Psoas muscle (tissue), 8 donors: ENCODE measurements around the gene NCBP2L. TPM values are rescaled to one million over a fixed set of nuclear protein-coding genes. Genes with fewer than 3 reads are reported as not detected.

Source experiments
- ATAC-seq, 4 donors: fragments of 200-7000 bp; cut with Tn5 transposase; one replicate each; pipeline ENCODE4 v1.9.1; 2020; ENCODE audit warnings: moderate library complexity in 3 of 4, mild to moderate bottlenecking in 2 of 4
- DNase-seq, 2 donors: peaks; one replicate each; pipeline ENCODE4 v3.0.0-alpha.2; 2020
- H3K27ac ChIP-seq: fragments of 200-600 bp; one replicate; pipeline ENCODE4 v1.8.0; 2022
- H3K27me3 ChIP-seq, 3 donors: fragments of 200-600 bp in 1 of 3; one replicate each; pipeline versions ENCODE4 v1.6.1 to v1.8.0; 2013 to 2022; ENCODE audit warnings: low read length in 2 of 3, mild to moderate bottlenecking in 2 of 3, moderate library complexity in 1 of 3; ENCODE audit not compliant: insufficient read depth in 3 of 3
- H3K36me3 ChIP-seq, 2 donors: fragments of 200-600 bp in 1 of 2; one replicate each; pipeline versions ENCODE4 v1.6.1 to v1.8.0; 2013 to 2022; ENCODE audit warnings: low read depth in 1 of 2, mild to moderate bottlenecking in 1 of 2, moderate library complexity in 1 of 2; ENCODE audit not compliant: insufficient read depth in 1 of 2
- H3K4me1 ChIP-seq: fragments of 200-600 bp; one replicate; pipeline ENCODE4 v1.8.0; 2022
- H3K4me3 ChIP-seq: fragments of 200-600 bp; one replicate; pipeline ENCODE4 v1.8.0; 2022; ENCODE audit warnings: mild to moderate bottlenecking
- H3K9me3 ChIP-seq: fragments of 200-600 bp; one replicate; pipeline ENCODE4 v1.8.0; 2022
- WGBS, 3 donors: extraction: QIAGEN DNeasy Blood & Tissue Kit; methylation state at CpG; one replicate each; pipeline versions ENCODE4 v1.1.6 to v1.1.7; 2013; 5-methylcytosine and 5-hydroxymethylcytosine counted together
- intact Hi-C, 2 donors: fragments of 100-400 bp; cut with DNase I; formaldehyde crosslinking; loops; one replicate each; pipeline versions ENCODE4 v1.11.0 to v1.14.2; 2022
- polyA plus RNA-seq, 3 donors: library from polyadenylated mRNA; stranded (reverse); fragments of 200-250 nt; gene quantifications; one replicate each; pipeline ENCODE4 v1.2.3, GENCODE V29; 2013
- total RNA-seq, 4 donors: library from RNA; stranded (reverse); fragmentation: NEBNext Ultra II Directional in 2 of 4; extraction: Animal tissue kit (Norgen Biotek cat#: 25700) in 2 of 4; gene quantifications; one replicate each; pipeline versions ENCODE4 v1.2.1 to v1.2.4, GENCODE V29; 2021 to 2023
- TF ChIP-seq, protein P1 (sequence below): fragments of 200-600 bp; IDR thresholded peaks from one replicate; pipeline ENCODE4 v1.8.0; 2022; ENCODE audit warnings: antibody characterized with exemption
- donor health status: healthy with polysubstance abuse.
- donor health status: DM: no; HTN: no; CAD: no; lungs with moderate emphysema.
- donor health status: Bipolar disorder and iron deficiency.
- donor health status: healthy.
- donor health status: DM: yes; HTN: yes; CAD: no.
- donor health status: DM: no; HTN: no; CAD: no.
- donor health status: DM: no; HTN: no; CAD: no.
- donor health status: DM: yes; HTN: yes; CAD: no.

The NCBP2L gene
- total and polyA plus RNA-seq, 7 donors = 0.03 to 0.40 TPM; not detected in 5

GRCh38 chrX:107827030-107827831 is 49.7 kb downstream of the NCBP2L start:
- TF ChIP-seq, protein P1, sequence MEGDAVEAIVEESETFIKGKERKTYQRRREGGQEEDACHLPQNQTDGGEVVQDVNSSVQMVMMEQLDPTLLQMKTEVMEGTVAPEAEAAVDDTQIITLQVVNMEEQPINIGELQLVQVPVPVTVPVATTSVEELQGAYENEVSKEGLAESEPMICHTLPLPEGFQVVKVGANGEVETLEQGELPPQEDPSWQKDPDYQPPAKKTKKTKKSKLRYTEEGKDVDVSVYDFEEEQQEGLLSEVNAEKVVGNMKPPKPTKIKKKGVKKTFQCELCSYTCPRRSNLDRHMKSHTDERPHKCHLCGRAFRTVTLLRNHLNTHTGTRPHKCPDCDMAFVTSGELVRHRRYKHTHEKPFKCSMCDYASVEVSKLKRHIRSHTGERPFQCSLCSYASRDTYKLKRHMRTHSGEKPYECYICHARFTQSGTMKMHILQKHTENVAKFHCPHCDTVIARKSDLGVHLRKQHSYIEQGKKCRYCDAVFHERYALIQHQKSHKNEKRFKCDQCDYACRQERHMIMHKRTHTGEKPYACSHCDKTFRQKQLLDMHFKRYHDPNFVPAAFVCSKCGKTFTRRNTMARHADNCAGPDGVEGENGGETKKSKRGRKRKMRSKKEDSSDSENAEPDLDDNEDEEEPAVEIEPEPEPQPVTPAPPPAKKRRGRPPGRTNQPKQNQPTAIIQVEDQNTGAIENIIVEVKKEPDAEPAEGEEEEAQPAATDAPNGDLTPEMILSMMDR = no peak
- Histone ChIP-seq H3K27me3 (peaks cover 0 to 20% (median 0%) of the 10 kb centered on the region in 3 donors), H3K9me3 (no peaks in the 10 kb centered on the region), H3K4me1 (peaks cover 12% of the 10 kb centered on the region), H3K27ac (peak overlapping the region; percentile 90), H3K36me3 (no peaks in the 10 kb centered on the region), H3K4me3 (peak overlapping the region; percentile 73)
- ATAC-seq = no peak
- WGBS, 3 donors = 10 to 30% (median 12%) methylated on average over 13 of the region's 13 CpGs
- intact Hi-C loops = no loop called here
- no peak for DNase-seq

GRCh38 chrX:107827852-107828251 is 50.3 kb downstream of the NCBP2L start:
- intact Hi-C loops = no loop called here
- 58 to 78% (median 68%) methylated on average over 4 of the region's 4 CpGs for WGBS, 3 donors

DNA sequence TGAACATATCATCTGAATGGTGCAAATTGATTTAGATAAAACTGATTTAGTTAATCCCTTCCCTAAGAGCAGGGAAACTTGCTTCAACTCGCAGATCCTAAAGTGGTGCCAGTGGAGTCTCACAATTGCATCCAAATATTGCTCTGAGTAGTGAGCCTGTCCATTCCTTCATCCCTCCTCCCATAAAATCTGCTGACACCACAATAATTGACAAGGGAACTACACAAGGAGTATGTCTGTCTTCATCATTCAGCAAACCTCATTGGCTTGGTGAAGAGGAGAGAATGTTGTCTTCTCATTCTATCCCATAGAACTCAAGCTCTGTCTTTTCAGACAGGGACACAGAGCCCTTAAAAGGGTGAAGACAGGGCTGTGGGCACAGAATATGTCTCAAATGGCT is 52.3 kb downstream of the NCBP2L start:
- Histone ChIP-seq H3K9me3 (no peaks in the 10 kb centered on the region), H3K27ac (no peak overlapping the region), H3K27me3 (peaks cover 0 to 19% (median 0%) of the 10 kb centered on the region in 3 donors), H3K36me3 (no peaks in the 10 kb centered on the region), H3K4me1 (peaks cover 15% of the 10 kb centered on the region), H3K4me3 (no peak overlapping the region)
- TF ChIP-seq, protein P1 = no peak
- 30 to 73% (median 66%) methylated on average over 1 of the region's 1 CpG for WGBS, 3 donors
- intact Hi-C loops = no loop called here
- ATAC-seq = no peak
- DNase-seq = no peak

More at GRCh38 chrX:107827852-107828251, 50.3 kb downstream of the NCBP2L start:
- Histone ChIP-seq H3K4me3 (peak overlapping the region; percentile 73), H3K9me3 (no peaks in the 10 kb centered on the region), H3K27me3 (peaks cover 0 to 20% (median 0%) of the 10 kb centered on the region in 3 donors), H3K36me3 (no peaks in the 10 kb centered on the region), H3K4me1 (peaks cover 12% of the 10 kb centered on the region), H3K27ac (peak overlapping the region; percentile 90)
- no peak for DNase-seq
- ATAC-seq = no peak
- TF ChIP-seq, protein P1 = no peak

DNA sequence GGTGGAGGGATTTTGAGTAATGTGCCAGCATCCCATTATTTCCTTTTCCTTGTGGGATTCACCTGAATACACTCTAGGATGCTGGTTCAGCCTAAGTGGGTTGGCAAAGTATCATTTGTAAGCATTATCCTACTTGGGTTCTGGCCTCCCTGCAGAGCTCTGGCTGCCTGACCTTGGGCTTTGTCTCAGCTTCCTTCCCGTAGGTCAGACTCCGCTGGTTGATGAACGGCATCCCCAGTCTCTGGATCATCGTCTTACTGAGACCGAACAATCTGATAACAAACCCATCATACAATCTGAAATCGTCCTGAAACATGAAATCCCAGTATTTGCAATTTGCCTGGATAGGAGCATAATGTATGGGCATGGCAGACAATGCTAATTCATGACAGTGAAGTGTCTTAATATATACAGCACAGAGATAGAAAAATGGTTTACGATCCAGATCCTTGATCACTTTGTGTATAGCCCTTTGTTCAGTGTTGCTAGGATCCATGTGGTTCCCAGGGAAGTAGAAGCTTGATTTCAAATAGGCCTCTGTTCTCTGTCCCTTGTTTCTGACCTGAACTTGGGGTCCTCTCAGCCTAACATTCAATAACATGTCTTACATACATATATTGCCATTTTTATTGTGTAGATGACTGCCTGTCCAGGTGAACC is 53.7 kb downstream of the NCBP2L start:
- no peaks in the 10 kb centered on the region for H3K9me3 ChIP-seq
- H3K36me3 ChIP-seq = no peaks in the 10 kb centered on the region
- intact Hi-C loops = no loop called here
- ATAC-seq (no peak), DNase-seq (no peak)
- H3K4me1 ChIP-seq = peaks cover 15% of the 10 kb centered on the region
- TF ChIP-seq, protein P1 = no peak
- H3K27ac ChIP-seq = no peak overlapping the region
- H3K27me3 ChIP-seq = peaks cover 0 to 20% (median 0%) of the 10 kb centered on the region in 3 donors
- H3K4me3 ChIP-seq = no peak overlapping the region
- WGBS, 3 donors = 59 to 71% (median 61%) methylated on average over 7 of the region's 7 CpGs
